ENCODE measurements around the gene SERPINA12. TPM values are rescaled to one million over a fixed set of nuclear protein-coding genes. Genes with fewer than 3 reads are reported as not detected.

SERPINA12 gene
- total and polyA plus RNA-seq, 2 of the 13 experiments (the other 11 are each of a cell fraction or from before 2014, with no cell fraction given): 0.08 TPM; not detected in 1

- no peak for TF ChIP-seq MEIS1 (CRISPR knock-in tag; IDR thresholded peaks at IDR 0.05; ENCODE audit: borderline replicate concordance)
- 0 out of 2 replicates have a peak, but pooled peaks have one; percentile 17 for TF ChIP-seq MIXL1 (CRISPR knock-in tag; IDR thresholded peaks at IDR 0.05)
- TF ChIP-seq ZNF549 (CRISPR knock-in tag; IDR thresholded peaks at IDR 0.05): no peak
- TF ChIP-seq, protein P1, sequence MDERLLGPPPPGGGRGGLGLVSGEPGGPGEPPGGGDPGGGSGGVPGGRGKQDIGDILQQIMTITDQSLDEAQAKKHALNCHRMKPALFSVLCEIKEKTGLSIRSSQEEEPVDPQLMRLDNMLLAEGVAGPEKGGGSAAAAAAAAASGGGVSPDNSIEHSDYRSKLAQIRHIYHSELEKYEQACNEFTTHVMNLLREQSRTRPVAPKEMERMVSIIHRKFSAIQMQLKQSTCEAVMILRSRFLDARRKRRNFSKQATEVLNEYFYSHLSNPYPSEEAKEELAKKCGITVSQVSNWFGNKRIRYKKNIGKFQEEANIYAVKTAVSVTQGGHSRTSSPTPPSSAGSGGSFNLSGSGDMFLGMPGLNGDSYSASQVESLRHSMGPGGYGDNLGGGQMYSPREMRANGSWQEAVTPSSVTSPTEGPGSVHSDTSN (CRISPR knock-in tag; IDR thresholded peaks at IDR 0.05): peak; percentile 58; the same call in 1 of the 2 replicates
- no peak for TF ChIP-seq ZFP41 (CRISPR knock-in tag; IDR thresholded peaks at IDR 0.05; ENCODE audit: borderline replicate concordance)
- TF ChIP-seq ETV5 (CRISPR knock-in tag; IDR thresholded peaks at IDR 0.05; ENCODE audit: borderline replicate concordance): peak; percentile 30; the same call in 1 of the 2 replicates
- TF ChIP-seq ZSCAN20 (CRISPR knock-in tag; IDR thresholded peaks at IDR 0.05; ENCODE audit: borderline replicate concordance): no peak
- 0 out of 2 replicates have a peak, but pooled peaks have one; percentile 15 for TF ChIP-seq ERF (CRISPR knock-in tag; IDR thresholded peaks at IDR 0.05)
- TF ChIP-seq POLR2A (IDR thresholded peaks at IDR 0.05; ENCODE audit: insufficient read depth in 1 of 2, low read depth in 2 of 2, low read length in 2 of 2): no peak
- TF ChIP-seq PRPF4 (IDR thresholded peaks at IDR 0.05; ENCODE audit: low read depth, low read length, poor library complexity, severe bottlenecking): no peak
- TF ChIP-seq, protein P2, sequence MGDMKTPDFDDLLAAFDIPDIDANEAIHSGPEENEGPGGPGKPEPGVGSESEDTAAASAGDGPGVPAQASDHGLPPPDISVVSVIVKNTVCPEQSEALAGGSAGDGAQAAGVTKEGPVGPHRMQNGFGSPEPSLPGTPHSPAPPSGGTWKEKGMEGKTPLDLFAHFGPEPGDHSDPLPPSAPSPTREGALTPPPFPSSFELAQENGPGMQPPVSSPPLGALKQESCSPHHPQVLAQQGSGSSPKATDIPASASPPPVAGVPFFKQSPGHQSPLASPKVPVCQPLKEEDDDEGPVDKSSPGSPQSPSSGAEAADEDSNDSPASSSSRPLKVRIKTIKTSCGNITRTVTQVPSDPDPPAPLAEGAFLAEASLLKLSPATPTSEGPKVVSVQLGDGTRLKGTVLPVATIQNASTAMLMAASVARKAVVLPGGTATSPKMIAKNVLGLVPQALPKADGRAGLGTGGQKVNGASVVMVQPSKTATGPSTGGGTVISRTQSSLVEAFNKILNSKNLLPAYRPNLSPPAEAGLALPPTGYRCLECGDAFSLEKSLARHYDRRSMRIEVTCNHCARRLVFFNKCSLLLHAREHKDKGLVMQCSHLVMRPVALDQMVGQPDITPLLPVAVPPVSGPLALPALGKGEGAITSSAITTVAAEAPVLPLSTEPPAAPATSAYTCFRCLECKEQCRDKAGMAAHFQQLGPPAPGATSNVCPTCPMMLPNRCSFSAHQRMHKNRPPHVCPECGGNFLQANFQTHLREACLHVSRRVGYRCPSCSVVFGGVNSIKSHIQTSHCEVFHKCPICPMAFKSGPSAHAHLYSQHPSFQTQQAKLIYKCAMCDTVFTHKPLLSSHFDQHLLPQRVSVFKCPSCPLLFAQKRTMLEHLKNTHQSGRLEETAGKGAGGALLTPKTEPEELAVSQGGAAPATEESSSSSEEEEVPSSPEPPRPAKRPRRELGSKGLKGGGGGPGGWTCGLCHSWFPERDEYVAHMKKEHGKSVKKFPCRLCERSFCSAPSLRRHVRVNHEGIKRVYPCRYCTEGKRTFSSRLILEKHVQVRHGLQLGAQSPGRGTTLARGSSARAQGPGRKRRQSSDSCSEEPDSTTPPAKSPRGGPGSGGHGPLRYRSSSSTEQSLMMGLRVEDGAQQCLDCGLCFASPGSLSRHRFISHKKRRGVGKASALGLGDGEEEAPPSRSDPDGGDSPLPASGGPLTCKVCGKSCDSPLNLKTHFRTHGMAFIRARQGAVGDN (CRISPR knock-in tag; IDR thresholded peaks at IDR 0.05): peak; percentile 61
- 0 out of 2 replicates have a peak, but pooled peaks have one; percentile 31 for TF ChIP-seq ZNF547 (CRISPR knock-in tag; IDR thresholded peaks at IDR 0.05)
- TF ChIP-seq, protein P3, sequence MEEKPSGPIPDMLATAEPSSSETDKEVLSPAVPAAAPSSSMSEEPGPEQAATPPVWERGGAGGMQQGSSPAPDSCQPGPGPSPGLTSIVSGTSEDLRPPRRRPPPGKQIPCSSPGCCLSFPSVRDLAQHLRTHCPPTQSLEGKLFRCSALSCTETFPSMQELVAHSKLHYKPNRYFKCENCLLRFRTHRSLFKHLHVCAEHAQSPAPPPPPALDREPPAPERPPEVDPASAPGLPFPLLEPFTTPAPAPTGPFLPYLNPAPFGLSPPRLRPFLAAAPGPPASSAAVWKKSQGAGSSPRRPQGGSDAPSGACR (CRISPR knock-in tag; IDR thresholded peaks at IDR 0.05): no peak
- no peak for TF ChIP-seq SP140L (CRISPR knock-in tag; IDR thresholded peaks at IDR 0.05; ENCODE audit: borderline replicate concordance)
- TF ChIP-seq BRF2 (CRISPR knock-in tag; IDR thresholded peaks at IDR 0.05): no peak
- no peak for TF ChIP-seq FOXM1 (CRISPR knock-in tag; IDR thresholded peaks at IDR 0.05)
- TF ChIP-seq HOXA9 (CRISPR knock-in tag; IDR thresholded peaks at IDR 0.05; ENCODE audit: borderline replicate concordance): no peak
- TF ChIP-seq ZBTB43 (CRISPR knock-in tag; conservative IDR thresholded peaks at IDR 0.05): 0 out of 2 replicates have a peak, but pooled peaks have one; percentile 38
Observed at GRCh38 chr14:94540031-94540794, 30.9 kb upstream of the SERPINA12 start (continued).

Measured in HepG2 (cell line).